ENCODE results near the gene TMEM121. TPM values are rescaled to one million over a fixed set of nuclear protein-coding genes. Genes with fewer than 3 reads are reported as not detected.

Gene TMEM121
- total RNA-seq, 4 donors from 2014 or later, result 3.5 to 5.6 (median 4.1) TPM

DNA sequence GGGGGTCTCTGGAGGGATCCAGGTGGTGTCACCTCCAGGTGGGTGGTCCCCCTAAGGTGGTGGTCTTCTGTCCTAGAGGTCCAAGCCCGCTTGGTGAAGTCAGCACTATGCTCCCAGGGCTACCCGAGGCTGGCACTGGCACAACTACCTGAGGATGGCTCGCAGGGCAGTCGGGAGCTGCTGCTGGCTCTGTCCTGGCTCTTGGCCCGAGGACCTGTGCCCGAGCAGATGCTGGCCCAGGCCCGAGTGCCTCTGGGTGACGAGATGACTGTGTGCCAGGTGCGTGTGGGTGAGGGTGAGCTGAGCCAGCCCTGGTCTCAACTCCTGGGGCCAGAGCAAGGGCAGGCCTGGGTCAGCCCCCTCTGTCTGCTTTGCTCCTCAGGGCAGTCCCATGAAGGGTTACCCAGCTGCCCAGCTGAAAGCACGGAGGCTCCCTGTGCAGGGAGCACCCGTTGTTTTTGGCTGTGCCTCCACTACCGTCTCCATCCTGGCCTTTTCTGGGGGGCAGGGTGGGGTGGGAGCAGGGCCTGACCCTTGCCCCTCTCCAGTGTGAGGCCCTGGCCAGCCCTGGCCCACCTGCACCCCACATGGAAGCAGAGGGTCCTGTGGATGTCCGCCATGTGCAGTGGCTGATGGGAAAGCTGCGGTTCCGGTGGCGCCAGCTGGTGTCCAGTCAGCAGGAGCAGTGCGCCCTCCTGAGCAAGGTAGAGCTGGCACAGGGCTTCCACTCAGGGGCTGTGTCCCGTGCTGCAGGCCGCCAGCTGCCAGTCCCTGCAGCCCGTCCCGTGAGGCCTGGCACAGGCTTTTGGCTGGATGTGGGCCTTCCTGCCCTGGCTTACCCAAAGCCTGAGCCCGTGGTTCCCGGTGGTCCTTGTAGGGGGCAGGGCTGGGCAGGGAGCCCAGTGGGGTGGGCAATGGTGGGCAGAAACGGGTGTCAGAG is 34.1 kb upstream of the TMEM121 start:
- DNase-seq (ENCODE audit: low spot score) (no peak), ATAC-seq (ENCODE audit: low FRiP score) (no peak)
- TF ChIP-seq, protein P1, sequence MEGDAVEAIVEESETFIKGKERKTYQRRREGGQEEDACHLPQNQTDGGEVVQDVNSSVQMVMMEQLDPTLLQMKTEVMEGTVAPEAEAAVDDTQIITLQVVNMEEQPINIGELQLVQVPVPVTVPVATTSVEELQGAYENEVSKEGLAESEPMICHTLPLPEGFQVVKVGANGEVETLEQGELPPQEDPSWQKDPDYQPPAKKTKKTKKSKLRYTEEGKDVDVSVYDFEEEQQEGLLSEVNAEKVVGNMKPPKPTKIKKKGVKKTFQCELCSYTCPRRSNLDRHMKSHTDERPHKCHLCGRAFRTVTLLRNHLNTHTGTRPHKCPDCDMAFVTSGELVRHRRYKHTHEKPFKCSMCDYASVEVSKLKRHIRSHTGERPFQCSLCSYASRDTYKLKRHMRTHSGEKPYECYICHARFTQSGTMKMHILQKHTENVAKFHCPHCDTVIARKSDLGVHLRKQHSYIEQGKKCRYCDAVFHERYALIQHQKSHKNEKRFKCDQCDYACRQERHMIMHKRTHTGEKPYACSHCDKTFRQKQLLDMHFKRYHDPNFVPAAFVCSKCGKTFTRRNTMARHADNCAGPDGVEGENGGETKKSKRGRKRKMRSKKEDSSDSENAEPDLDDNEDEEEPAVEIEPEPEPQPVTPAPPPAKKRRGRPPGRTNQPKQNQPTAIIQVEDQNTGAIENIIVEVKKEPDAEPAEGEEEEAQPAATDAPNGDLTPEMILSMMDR (IDR thresholded peaks at IDR 0.05), result no peak

DNA sequence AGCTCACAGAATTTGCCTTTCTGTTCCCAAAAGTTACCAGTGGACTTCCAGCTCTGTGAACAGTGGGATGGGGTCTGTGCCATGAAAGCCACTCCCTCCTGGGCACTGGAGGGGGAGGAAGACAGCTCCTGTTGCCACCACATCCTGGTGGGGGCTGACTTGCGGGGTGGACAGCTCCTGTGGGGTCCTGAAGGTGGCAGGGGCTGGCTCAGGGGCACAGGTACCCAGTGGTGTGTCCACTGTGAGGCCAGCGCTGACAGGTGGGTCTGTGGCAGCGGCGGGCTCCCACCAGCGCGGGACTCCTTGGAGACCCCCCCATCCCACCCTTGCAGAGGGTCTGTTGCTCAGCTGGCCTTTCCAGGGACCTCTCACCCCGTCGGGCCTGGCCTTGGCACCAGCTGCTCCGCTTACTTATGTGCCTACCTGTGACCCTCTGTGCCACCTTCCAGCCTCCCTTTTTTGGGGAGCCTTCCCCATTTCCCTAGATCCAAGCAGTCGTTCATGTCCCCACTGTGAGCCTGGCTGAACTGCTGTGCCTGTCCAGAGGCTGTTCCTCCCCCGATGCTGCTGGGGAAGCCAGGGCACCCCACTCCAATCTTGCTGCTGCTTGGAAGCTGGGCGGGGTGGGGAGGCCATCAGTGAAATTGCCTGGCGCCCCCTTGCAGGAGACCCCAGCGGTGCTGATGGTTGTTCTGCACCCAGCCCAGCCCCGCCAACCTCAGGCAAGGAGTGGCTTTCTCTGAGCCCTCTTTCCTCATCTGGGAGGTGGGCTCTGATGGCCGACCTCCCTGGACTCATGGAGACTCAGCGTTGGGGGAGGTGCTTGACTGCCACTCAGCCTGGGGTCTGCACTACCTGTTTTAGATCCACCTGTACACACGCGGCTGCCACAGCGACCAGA is 33.2 kb upstream of the TMEM121 start:
- DNase-seq (ENCODE audit: low spot score) (no peak), ATAC-seq (ENCODE audit: low FRiP score) (no peak)
- TF ChIP-seq, protein P1 (IDR thresholded peaks at IDR 0.05), result no peak

DNA sequence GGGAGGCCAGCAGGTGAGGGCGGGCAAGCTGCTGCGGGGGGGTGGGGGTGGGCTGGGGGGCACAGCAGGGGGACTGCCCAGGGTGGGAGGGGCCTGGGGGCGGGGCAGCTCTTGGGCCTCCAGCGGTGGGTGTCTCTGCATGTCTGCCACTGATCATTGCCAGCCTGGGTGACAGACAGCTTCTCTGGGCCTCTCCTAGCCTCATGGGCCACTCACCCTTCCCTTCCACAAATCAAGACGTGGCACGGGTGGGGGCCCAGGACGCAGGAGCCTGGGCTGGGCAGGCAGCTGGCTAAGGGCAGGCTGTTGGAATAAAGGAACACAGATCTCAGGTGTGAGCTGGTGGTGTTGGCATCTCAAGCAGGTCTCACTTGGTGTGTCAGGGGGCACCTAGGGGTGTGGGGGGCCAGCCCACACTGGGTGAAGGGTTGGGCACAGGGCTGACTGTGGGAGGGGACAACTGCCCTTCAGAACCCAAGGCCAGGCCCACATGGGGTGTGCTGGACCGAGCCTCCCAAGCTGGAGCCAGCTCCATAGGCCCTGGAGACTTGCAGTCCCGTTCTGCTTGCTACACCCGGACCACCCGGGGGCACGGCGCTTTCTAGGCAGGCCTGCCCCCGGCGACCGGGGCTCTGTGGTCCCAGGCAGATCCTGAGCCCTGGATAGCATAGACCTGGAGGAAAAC is 32.3 kb upstream of the TMEM121 start:
- ATAC-seq (ENCODE audit: low FRiP score) (no peak), DNase-seq (ENCODE audit: low spot score) (no peak)
- TF ChIP-seq, protein P1 (IDR thresholded peaks at IDR 0.05), result no peak

DNA sequence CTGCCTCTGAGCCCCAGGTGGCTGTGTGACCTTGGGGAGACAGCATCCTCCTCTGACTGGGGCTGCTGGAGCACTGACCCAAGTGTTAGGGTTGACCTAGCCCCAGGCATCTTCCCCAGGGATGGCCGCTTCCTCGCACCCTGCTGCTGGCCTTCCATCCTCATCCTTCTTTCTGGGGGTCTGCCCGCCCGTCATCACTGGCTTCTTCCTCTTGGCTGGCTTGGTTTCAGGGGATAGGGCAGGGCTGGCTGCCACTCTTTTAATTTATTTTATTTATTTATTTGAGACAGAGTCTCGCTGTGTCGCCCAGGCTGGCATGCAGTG is 31.8 kb upstream of the TMEM121 start:
- ATAC-seq (ENCODE audit: low FRiP score), result no peak
- DNase-seq (ENCODE audit: low spot score), result no peak
- TF ChIP-seq, protein P1 (IDR thresholded peaks at IDR 0.05), result no peak

DNA sequence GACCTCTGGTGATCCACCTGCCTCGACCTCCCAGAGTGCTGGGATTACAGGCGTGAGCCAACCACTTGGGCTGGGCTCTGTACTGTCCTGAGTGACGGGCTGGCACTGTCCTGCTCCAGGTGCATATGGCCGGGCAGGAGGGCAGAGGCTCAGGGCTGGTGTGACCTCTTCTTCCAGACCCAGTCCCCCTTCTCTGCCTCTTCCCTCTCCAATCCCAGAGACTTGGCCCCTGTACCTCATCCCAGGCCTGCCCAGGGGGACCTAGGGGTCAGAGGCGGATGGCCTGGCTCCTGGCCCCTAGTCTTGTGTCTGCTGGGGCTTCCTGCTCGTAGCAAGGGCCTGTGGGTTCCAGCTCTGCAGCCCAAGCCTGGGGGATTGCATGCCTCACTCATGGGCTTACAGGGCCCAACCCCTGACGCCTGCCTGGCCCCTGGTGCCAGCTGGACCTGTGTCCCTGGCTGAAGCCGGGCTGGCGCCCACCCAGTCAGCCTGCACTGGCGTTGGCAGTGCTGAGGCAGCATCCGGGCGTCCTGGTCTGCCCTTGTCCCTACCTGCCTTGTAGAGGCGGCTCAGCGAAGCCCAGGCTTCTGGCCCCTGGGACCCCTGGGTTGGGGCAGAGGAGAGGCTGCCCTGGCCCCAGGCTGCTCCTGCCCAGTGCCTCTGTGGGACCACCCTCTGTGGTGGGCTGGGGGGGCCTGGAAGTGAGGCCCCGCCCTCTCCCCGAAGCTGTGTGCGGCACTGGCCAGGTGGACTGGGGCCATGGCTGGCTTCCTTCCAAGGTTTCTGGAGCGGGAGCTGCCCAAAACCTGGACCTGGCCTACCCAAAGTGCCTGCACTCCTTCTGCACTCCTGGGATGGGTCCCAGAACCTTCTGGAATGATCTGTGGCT is 31.0 kb upstream of the TMEM121 start:
- DNase-seq (ENCODE audit: low spot score) (no peak), ATAC-seq (ENCODE audit: low FRiP score) (no peak)
- TF ChIP-seq, protein P1 (IDR thresholded peaks at IDR 0.05), result no peak

Measured in omental fat pad (tissue), 4 donors.